ENCODE data around the gene CDKN2B-AS1. TPM values are rescaled to one million over a fixed set of nuclear protein-coding genes. Genes with fewer than 3 reads are reported as not detected.

CDKN2B-AS1 gene
- total and polyA plus RNA-seq, 2 of the 13 experiments (the other 11 are each of a cell fraction or from before 2014, with no cell fraction given) = 0.64 to 2.3 TPM

GRCh38 chr9:22118810-22119521 lies 124.4 kb downstream of the CDKN2B-AS1 start:
- FAIRE-seq = no peak
- Histone ChIP-seq H3K9ac (ENCODE audit: insufficient read depth, low read depth, low read length) (no peak overlapping the region), H3K27ac (ENCODE audit: extremely low read length, insufficient read depth, low read length) (no peak overlapping the region)

GRCh38 chr9:22119522-22120158 lies 125.0 kb downstream of the CDKN2B-AS1 start:
- H3K9ac ChIP-seq (ENCODE audit: insufficient read depth, low read depth, low read length) = no peak overlapping the region
- in situ Hi-C loops (cut with HindIII; ENCODE audit: extremely low pct_ligation_motif_present, low pct_unique_long_range_greater_than_20kb) = loop anchor here (10.0 kb wide), 1 partner anchor 305 kb away; no protein-coding TSS in a partner anchor
- no peak overlapping the region for H3K4me3 ChIP-seq (replicated peaks in 1 of 3; ENCODE audit: insufficient read depth in 1 of 3, low read depth in 2 of 3, low read length in 3 of 3)
- TF ChIP-seq STAG1 (CRISPR knock-in tag; IDR thresholded peaks at IDR 0.05) (peak; percentile 50), CTCF (CRISPR knock-in tag; IDR thresholded peaks at IDR 0.05) (peak; percentile 60), SMC3 (IDR thresholded peaks at IDR 0.05; ENCODE audit: low read length) (peak; percentile 18; the same call in 1 of the 2 replicates), ZNF609 (CRISPR knock-in tag; IDR thresholded peaks at IDR 0.05; ENCODE audit: borderline replicate concordance) (no peak)
- intact Hi-C loops (cut with micrococcal nuclease; ENCODE audit: unreplicated experiment) = loop anchor here (1.0 to 5.0 kb wide), 2 partner anchors 82 to 306 kb away; no protein-coding TSS in a partner anchor
- H3K79me2 ChIP-seq (ENCODE audit: insufficient read depth, low read length) = no peaks in the 10 kb centered on the region
- peaks cover 17% of the 10 kb centered on the region for H3K4me1 ChIP-seq (ENCODE audit: insufficient read depth, low read length)
- DNase-seq (ENCODE audit: low spot score) (peak; percentile 21), ATAC-seq (peak; percentile 74), FAIRE-seq (peak; percentile 66)
- no peak overlapping the region for H3K4me2 ChIP-seq (ENCODE audit: low read depth, low read length)
- H4K20me1 ChIP-seq (ENCODE audit: insufficient read depth, low read length) = no peaks in the 10 kb centered on the region
- no peaks in the 10 kb centered on the region for H3K9me3 ChIP-seq (ENCODE audit: low read length)
- H3K36me3 ChIP-seq (replicated peaks in 1 of 2; ENCODE audit: control insufficient read depth in 1 of 2, insufficient read depth in 2 of 2, low read length in 2 of 2) = no peaks in the 10 kb centered on the region
- 8% methylated on average over 2 of the region's 3 CpGs for WGBS (ENCODE audit: low lambda C conversion rate)
- ChIA-PET CTCF (ENCODE audit: low intra/inter-chr PET ratio, low total read pairs) (interaction anchor here (3.5 kb wide), 1 partner anchor 306 kb away, joined by 20 read pairs; no protein-coding TSS in a partner anchor), POLR2A (interaction anchor here (0.7 to 1.1 kb wide), 2 partner anchors 111 to 317 kb away, joined by 4 to 5 read pairs; partner anchors contain the start of genes CDKN2B and MTAP)
- no peaks in the 10 kb centered on the region for H3K27me3 ChIP-seq (ENCODE audit: control insufficient read depth in 1 of 2, insufficient read depth in 2 of 2, low read length in 2 of 2)
- H3K27ac ChIP-seq (ENCODE audit: extremely low read length, insufficient read depth, low read length) = no peak overlapping the region
- H2AFZ ChIP-seq (ENCODE audit: low read length) = no peak overlapping the region
- no TSS peak for BruUV-seq (replicated peaks)

More at GRCh38 chr9:22118810-22119521, 124.4 kb downstream of the CDKN2B-AS1 start:
- H3K79me2 ChIP-seq (ENCODE audit: insufficient read depth, low read length) = no peaks in the 10 kb centered on the region
- TF ChIP-seq MIXL1 (CRISPR knock-in tag; IDR thresholded peaks at IDR 0.05) = no peak
- no peak overlapping the region for H2AFZ ChIP-seq (ENCODE audit: low read length)
- ChIA-PET POLR2A (no interaction called here), CTCF (ENCODE audit: low intra/inter-chr PET ratio, low total read pairs) (interaction anchor here (3.5 kb wide), 1 partner anchor 306 kb away, joined by 20 read pairs; no protein-coding TSS in a partner anchor)
- in situ Hi-C loops (cut with HindIII; ENCODE audit: extremely low pct_ligation_motif_present, low pct_unique_long_range_greater_than_20kb) = loop anchor here (10.0 kb wide), 1 partner anchor 304 kb away; no protein-coding TSS in a partner anchor
- no peaks in the 10 kb centered on the region for H3K9me3 ChIP-seq (ENCODE audit: low read length)
- H3K27me3 ChIP-seq (ENCODE audit: control insufficient read depth in 1 of 2, insufficient read depth in 2 of 2, low read length in 2 of 2) = no peaks in the 10 kb centered on the region
- intact Hi-C loops (cut with micrococcal nuclease; ENCODE audit: unreplicated experiment) = loop anchor here (1.0 to 5.0 kb wide), 2 partner anchors 82 to 306 kb away; no protein-coding TSS in a partner anchor
- peaks cover 17% of the 10 kb centered on the region for H3K4me1 ChIP-seq (ENCODE audit: insufficient read depth, low read length)
- WGBS (ENCODE audit: low lambda C conversion rate) = 41% methylated on average over 5 of the region's 5 CpGs
- BruUV-seq (replicated peaks) = no TSS peak
- DNase-seq (ENCODE audit: low spot score) = no peak
- H3K36me3 ChIP-seq (replicated peaks in 1 of 2; ENCODE audit: control insufficient read depth in 1 of 2, insufficient read depth in 2 of 2, low read length in 2 of 2) = no peaks in the 10 kb centered on the region
- no peak overlapping the region for H3K4me3 ChIP-seq (replicated peaks in 1 of 3; ENCODE audit: insufficient read depth in 1 of 3, low read depth in 2 of 3, low read length in 3 of 3)
- no peak overlapping the region for H3K4me2 ChIP-seq (ENCODE audit: low read depth, low read length)
- no peak for ATAC-seq
- no peaks in the 10 kb centered on the region for H4K20me1 ChIP-seq (ENCODE audit: insufficient read depth, low read length)

Measured in HepG2 (cell line).